HG02763 (cell line): ENCODE data around the gene ATP9B.

ENCODE experiments used
- ATAC-seq: cut with Tn5 transposase; IDR thresholded peaks from one replicate; pipeline ENCODE4 v1.9.1; 2021; ENCODE audit warnings: mild to moderate bottlenecking, moderate library complexity; ENCODE audit not compliant: unreplicated experiment

The ATP9B gene

DNA sequence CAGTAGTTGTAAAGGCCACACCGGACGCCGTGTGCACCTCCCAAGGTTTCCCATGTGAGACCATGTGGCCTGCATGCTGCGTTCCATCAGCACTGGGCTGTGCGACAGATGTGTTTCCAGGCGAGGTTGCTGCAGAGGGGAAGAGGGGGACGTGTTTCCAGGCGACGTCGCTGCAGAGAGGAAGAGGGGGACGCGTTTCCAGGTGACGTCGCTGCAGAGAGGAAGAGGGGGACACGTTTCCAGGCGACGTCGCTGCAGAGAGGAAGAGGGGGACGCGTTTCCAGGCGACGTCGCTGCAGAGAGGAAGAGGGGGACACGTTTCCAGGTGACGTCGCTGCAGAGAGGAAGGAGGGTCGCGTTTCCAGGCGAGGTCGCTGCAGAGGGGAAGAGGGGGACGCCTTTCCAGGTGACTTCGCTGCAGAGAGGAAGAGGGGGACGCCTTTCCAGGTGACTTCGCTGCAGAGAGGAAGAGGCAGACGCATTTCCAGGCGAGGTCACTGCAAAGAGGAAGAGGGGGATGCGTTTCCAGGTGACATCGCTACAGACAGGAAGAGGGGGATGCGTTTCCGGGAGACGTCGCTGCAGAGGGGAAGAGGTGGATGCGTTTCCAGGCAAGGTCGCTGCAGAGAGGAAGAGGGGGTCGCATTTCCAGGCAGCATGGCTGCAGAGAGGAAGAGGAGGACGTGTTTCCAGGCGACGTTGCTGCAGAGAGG, 351.0 kb downstream of the ATP9B start:
- ATAC-seq = no peak

DNA sequence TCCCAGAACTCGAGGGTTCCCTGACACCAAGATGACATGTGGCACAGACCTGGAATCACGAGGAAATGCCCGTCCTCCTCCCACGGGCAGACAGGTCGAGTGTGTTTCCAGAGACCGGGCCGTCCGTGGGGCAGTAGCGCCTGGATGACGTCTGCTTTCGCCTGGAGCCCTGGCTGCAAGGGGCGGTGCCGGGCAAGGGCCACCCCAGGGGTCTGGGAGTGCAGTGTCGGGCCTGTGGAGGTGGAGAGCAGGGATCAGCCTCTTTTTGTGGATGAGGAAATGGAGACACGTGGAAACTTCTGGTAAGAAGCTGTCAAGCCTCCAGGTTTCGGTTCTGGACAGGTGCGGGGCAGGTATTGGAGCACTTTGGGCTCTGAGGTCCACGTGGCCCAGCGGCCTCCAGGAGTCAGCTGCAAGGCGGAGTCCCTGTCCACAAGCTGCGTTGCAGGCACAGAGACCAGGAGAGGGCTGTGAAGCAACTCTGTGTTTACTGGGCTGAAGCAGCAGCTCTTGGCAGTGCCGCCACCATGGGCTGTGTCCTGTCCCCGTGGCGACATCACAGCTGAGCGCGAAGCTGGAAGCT, 352.2 kb downstream of the ATP9B start:
- no peak for ATAC-seq

DNA sequence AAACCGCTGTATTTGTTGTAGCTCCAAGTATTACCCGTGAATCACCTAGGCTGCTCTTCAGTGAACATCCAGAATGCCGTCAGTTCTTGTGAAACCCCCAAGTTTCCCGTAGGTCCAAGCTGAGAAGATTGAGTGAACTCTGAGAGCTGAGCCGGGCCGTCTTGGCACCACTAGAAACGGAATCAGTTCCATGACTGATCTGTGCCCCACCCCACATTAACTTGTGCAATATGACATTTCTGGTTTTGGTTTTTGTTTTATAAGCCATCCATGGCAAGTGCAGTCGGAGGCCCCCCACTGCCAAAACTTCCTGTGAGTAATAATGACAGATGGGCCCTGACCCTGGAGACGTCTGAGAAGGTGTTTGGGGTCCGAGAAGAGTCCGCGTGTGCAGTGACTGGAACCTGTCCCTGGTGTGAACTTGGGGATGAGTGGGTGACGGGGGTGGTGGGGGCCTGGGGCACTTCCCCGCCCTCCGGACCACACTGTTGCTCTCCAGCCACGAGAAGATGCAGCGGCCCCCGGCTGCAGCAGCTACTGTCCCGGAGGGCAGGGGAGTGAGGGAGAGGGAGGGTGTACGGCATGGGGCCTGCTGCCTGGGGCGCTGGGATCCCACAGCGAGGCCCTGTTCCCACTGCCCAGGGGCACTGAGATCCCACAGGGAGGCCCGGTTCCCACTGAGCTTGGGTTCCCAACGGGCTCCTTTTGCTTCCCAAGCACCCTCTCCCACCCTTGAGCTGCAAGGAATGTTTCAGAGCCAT, 353.0 kb downstream of the ATP9B start:
- ATAC-seq = no peak

DNA sequence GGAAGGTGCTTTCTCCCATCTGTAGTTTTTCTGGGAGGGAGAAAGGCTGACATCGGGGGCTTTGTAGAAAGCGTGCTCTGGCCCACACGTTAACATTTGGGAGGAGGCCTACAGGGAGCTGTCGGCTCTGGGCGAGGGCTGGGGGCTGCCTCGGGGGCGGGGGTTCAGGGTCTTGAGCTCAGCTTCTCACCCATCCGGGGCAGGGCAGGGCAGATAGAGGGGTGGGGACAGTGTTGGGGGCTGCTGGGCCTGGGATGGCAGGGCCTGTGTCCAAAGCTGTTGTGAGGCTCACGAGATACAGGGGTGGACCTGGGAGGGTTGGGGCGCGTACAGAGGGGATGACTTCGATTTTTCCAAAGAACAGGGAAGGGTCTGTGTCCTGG, 353.6 kb downstream of the ATP9B start:
- no peak for ATAC-seq

DNA sequence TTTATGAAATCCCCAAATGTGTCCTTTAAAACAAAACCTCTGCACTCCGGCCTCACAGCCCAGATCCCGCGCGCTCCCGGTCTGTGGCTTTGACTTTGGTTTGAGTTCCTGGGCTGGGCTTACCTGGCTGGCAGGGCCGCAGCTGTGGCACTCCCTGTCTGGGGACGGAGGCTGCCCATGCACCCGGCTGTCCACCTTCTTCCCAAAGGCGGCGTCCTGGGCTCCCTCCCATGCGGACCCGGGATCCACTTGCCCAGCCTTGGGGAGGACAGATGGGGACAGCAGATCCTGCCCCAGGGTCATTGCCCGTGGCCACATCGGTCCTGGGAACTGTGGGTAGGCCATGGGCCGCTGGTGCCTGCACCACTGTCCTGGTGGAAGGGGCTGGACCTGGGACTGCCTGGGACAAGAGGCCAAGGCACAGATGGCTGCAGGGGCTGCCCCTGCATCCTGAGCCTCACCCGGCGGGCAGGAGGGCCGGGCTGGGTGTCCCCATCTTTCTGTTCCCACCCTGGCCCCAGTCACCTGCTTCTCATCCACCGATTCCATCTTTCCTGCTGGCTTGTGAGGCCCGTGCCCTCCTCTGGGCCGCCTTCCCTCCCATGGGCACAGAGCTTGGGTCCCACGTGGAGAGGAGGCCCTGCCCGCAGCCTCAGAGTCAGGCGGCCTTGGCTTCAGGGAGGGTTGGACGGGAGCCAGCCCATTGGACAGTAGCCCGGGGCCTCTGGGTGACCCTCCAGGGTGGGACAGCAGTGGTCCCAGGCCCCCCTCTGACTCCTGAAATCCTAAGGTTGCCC, 354.2 kb downstream of the ATP9B start:
- no peak for ATAC-seq

DNA sequence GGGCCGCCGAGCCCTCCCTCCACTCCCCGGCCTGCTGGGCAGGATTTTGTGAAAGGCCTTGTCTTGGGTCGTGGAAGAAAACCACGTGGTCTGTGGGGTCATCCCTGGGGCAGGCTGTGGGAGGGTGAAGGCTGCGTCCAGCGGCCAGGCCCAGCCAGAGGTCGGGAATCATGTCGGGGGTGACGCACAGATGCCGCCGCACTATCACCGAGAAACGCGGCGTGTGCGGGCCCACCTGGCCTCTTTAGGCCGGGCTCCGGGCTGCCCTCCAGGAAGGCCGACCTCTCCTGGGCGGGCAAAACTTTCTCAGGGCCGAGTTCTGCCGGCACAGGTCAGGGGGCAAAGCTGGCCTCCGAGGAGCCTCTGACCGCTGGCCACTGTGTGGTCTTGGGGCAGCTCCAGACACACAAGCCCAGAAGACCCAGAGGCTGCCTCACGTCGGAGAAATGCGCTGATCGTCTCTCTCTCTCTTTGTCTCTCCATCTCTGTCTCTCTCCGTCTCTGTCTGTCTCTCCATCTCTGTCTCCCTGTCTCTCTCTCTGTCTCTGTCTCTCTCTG, 354.9 kb downstream of the ATP9B start:
- no peak for ATAC-seq

DNA sequence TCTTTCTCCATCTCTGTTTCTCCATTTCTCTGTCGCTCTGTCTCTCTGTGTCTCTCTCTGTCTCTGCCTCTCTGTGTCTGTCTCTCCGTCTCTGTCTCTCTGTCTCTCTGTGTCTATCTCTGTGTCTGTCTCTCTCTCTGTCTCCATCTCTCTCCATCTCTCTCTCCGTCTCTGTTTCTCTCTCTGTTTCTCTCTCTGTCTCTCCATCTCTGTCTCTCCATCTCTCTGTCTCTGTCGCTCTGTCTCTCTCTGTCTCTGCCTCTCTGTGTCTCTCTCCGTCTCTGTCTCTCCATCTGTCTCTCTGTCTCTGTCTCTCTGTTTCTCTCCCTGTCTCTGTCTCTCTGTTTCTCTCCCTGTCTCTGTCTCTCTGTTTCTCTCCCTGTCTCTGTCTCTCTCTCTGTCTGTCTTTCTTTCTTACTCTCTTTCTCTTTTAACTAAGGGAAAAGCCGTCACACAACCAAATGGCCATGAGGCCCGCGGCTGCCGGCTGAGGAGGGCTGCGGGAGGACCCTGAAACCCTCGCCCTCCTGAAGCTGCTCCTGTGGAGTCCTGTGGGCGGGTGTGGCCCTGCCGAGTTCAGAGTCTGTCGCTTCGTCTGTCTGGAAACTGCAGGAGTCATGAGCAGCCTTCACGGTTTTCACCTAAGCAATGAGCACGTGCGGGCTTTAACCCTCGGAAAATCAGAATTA, 355.8 kb downstream of the ATP9B start:
- no peak for ATAC-seq

DNA sequence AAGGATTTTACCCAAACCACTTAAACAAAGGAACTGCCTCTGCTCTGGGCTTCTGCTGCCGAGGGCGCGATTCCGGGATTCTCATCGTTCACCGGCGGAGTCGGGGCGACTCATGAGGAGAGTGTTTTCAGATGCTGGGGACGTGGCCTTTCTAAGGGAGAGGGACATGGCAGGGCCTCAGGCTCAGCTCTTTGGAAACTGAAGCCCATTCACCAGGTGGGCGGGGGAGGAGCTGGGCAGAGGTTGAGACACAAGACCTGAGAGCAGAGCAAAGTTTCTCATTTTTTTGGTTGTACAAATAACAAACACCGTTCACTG, 356.3 kb downstream of the ATP9B start:
- ATAC-seq = no peak

DNA sequence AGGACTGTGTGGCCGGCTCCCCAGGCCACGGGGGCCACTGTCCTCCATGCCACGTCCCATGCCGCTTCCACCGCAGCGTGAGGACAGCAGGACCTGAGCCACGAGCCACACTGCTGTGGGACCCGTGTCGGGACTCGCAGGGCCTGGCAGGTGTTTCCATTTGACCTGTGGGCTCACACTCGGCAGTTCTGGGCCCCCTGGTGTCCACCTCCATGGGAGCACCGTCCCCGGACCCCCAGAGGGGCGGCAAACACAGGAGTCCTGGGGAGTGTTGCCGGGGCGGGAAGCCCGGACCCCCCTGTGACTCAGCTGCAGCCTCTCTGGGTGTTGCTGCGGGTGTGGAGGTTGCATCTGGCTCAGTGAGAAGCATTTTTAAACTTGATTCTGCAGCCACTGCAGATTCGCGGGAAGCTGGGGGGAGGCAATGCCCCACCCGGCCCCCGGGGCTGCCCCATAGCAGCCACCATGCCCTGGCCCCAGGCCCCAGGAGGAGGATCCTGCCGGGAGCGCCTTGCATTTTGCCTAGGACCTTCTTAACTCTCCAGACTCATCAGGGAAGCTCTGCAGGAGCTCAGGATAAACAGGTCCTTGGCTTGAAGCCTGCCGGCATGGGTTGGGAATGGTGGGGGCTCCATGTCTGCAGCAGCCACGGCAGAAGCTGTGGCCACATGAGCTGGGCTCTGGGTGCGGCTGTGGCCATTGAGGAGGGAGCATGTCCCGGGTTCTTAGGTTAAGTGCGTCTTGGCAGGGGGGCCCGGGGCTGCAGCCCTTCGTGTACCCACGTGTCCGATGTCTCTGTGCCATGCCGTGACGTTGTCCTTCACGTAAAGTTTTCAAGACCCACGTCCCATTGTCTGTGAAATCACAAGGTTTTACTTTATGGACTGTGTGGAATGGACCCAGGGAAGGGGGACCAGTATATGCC, 357.4 kb downstream of the ATP9B start:
- ATAC-seq = no peak

DNA sequence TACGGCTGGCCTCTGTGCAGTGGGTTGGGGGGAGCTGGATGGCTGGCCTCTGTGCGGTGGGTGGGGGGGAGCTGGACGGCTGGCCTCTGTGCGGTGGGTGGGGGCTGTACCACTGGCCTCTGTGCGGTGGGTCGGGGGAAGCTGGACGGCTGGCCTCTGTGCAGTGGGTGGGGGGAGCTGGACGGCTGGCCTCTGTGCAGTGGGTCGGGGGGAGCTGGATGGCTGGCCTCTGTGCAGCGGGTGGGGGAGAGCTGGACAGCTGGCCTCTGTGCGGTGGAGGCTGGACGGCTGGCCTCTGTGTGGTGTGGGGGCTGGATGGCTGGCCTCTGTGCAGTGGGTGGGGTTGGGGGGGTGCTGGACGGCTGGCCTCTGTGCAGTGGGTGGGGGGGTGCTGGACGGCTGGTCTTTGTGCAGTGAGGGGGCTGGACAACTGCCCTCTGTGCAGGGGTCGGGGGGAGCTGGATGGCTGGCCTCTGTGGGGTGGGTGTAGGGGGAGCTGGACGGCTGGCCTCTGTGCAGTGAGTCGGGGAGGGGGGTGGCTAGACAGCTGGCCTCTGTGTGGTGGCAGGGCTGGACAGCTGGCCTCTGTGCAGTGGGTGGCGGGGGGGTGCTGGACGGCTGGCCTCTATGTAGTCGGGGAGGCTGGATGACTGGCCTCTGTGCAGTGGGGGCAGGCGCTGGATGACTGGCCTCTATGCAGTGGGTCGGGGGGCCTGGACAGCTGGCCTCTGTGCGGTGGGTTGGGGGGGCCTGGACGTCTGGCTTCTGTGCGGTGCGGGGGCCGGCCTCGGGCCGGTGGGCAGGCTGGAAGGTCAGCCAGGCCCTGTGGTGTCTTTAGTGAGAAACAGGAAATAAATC, 358.4 kb downstream of the ATP9B start:
- ATAC-seq = no peak
